Measurements from ENCODE around the gene CDKL2.
"Not testable (repeated sequence)": the region's sequence is repeated elsewhere in the genome, so short reads cannot be mapped to it uniquely, and the experiment has no call there.

CDKL2 gene

DNA sequence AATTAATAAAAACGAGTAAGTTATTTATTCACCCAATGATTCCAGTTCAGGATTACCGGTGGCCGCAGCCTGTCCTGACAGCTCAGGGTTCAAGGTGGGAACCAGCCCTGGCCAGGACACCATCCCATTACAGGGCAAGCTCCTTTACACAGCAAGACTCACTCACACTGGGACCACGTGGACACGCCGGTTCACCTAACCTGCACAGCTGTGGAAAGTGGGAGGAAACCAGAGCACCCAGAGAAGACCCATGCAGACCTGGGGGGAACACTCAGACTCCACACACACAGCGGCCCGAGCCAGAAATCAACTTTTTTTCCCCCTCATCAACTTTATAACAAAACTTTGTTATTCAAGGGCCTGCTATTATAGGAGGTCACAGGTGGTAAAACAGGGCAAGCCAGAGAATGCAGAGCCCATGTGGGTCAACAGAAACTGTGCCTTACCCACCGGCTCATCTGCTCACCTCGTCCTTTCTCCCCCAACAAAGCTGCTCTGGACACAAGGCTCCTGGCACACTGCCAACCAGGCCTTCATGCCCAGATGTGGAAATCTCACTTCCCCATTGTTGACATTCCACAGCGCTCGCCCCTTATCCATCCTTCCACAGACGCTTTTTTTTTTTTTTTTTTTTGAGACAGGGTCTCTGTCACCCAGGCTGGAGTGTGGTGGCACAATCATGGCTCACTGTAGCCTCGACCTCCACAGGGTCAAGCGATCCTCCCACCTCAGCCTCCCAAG is 82.5 kb downstream of the CDKL2 start:
- DNase-seq, result no peak

DNA sequence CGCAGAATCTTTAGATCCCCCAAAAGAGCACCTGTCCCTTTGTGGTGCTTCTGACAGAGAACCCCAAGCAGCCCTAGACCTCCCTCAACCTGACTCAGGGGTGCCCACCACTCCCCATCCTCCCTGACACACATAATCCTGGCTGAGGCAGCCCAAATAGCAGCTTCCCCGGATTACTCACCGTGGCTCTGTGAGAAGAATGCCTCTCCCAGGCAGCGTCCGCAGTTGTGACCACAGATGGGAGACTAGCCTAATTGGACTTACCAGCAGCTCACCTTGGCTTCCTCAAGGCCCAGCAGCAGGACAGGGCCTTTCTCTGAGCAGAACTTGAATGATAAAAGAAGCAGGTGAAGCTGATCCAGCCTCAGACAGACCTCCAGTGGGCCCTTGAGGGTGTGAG is 84.8 kb downstream of the CDKL2 start:
- DNase-seq, result no peak

- DNase-seq, result no peak
These were observed 85.5 kb downstream of the CDKL2 start for GRCh38 chr4:75544870-75545269.

- DNase-seq, result not testable (repeated sequence)
These were observed 86.1 kb downstream of the CDKL2 start for GRCh38 chr4:75544220-75544619.

GRCh38 chr4:75542824-75543223 is 87.5 kb downstream of the CDKL2 start:
- DNase-seq, result no peak

DNA sequence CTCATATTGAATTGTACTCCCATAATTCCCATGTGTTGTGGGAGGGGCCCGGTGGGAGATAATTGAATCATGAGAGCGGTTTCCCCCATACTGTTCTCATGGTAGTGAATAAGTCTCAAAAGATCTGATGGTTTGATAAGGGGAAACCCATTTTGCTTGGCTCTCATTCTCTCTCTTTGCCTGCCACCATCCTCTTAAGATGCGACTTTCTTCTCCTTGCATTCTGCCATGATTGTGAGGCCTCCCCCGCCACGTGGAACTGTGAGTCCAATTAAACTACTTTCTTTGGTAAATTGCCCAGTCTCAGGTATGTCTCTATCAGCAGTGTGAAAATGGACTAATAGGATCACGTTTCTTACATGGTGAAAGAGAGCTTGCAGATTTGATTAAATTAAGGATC is 93.0 kb downstream of the CDKL2 start:
- not testable (repeated sequence) for DNase-seq

- DNase-seq, result not testable (repeated sequence)
These were observed 96.4 kb downstream of the CDKL2 start for GRCh38 chr4:75533926-75534325.

DNA sequence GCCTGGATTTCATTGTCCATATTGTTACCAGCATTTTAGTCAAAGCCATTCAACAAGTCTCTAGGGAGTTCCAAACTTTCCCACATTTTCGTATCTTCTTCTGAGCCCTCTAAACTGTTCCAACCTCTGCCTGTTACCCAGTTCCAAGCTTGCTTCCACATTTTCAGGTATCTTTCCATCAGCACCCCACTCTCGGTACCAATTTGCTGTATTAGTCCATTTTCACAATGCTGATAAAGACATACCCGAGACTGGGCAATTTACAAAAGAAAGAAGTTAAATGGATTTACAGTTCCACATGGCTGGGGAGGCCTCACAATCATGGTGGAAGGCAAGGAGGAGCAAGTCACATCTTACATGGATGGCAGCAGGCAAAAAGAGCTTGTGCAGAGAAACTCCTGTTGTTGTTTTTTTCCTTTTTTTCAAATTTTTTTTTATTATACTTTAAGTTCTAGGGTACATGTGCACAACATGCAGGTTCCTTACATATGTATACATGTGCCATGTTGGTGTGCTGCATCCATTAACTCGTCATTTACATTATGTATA is 96.9 kb downstream of the CDKL2 start:
- not testable (repeated sequence) for DNase-seq

- not testable (repeated sequence) for DNase-seq
These were observed 98.7 kb downstream of the CDKL2 start for GRCh38 chr4:75531536-75532143.

- DNase-seq, result no peak
These were observed 99.6 kb downstream of the CDKL2 start for GRCh38 chr4:75530556-75531322.

Data from activated effector memory CD4-positive, alpha-beta T cell treated with anti-CD3 and anti-CD28 coated beads, Interleukin-2, amount 50 U/mL, for 16 hours (primary cell).